T-helper 17 cell (primary cell): ENCODE results near the gene IMP3. TPM values are rescaled to one million over a fixed set of nuclear protein-coding genes. Genes with fewer than 3 reads are reported as not detected.

Experiments used
- ATAC-seq: fragments of 150-1000 bp; cut with Tn5 transposase; 2 replicates; pipeline ENCODE4 v1.10.0; 2021; ENCODE audit warnings: mild to moderate bottlenecking, moderate library complexity
- DNase-seq, 3 donors: peaks; one replicate each; pipeline versions ENCODE4 v3.0.0 to v3.0.0-alpha.2; 2020 to 2021
- H3K9me3 ChIP-seq: one replicate; pipeline ENCODE4 v1.7.0; 2013; ENCODE audit warnings: low read length, mild to moderate bottlenecking; ENCODE audit not compliant: control insufficient read depth, poor library complexity, severe bottlenecking
- H3K27ac Mint-ChIP-seq: one replicate; pipeline ENCODE4 v1.8.0; 2022; ENCODE audit warnings: mild to moderate bottlenecking, moderate library complexity, mixed read lengths
- H3K27me3 Mint-ChIP-seq: one replicate; pipeline ENCODE4 v1.8.0; 2022; ENCODE audit warnings: mixed read lengths
- H3K36me3 Mint-ChIP-seq: one replicate; pipeline ENCODE4 v1.8.0; 2022; ENCODE audit warnings: low read depth, mixed read lengths
- H3K4me1 Mint-ChIP-seq: one replicate; pipeline ENCODE4 v1.8.0; 2022; ENCODE audit warnings: mild to moderate bottlenecking, mixed read lengths
- H3K4me3 Mint-ChIP-seq: one replicate; pipeline ENCODE4 v1.8.0; 2022; ENCODE audit warnings: mild to moderate bottlenecking, moderate library complexity, mixed read lengths
- total RNA-seq, 4 donors: library from RNA in 2 of 4; stranded (reverse) in 2 of 4; gene quantifications; one replicate each; pipeline ENCODE4 v1.2.3 and lab custom pipeline; 2022 to 2026

The IMP3 gene
- total RNA-seq, 2 donors from 2014 or later, result 30.1 to 35.5 TPM

GRCh38 chr15:75650908-75651809 lies 11.1 kb upstream of the IMP3 start:
- Mint-ChIP-seq H3K4me1 (peaks cover 29% of the 10 kb centered on the region), H3K27ac (peak overlapping the region; percentile 60), H3K27me3 (no peaks in the 10 kb centered on the region), H3K36me3 (no peaks in the 10 kb centered on the region), H3K4me3 (no peak overlapping the region)
- no peaks in the 10 kb centered on the region for H3K9me3 ChIP-seq
- ATAC-seq, result no peak
- no peak for DNase-seq

- H3K4me1 Mint-ChIP-seq, result peaks cover 29% of the 10 kb centered on the region
- no peaks in the 10 kb centered on the region for H3K9me3 ChIP-seq
- no peak for DNase-seq
- H3K27ac Mint-ChIP-seq, result no peak overlapping the region
- ATAC-seq, result no peak
- H3K36me3 Mint-ChIP-seq, result no peaks in the 10 kb centered on the region
- H3K27me3 Mint-ChIP-seq, result no peaks in the 10 kb centered on the region
- H3K4me3 Mint-ChIP-seq, result peak overlapping the region; percentile 45
Measured at GRCh38 chr15:75649848-75650247, 9.8 kb upstream of the IMP3 start.

GRCh38 chr15:75649045-75649761 lies 9.2 kb upstream of the IMP3 start:
- Mint-ChIP-seq H3K36me3 (no peaks in the 10 kb centered on the region), H3K27ac (no peak overlapping the region), H3K4me3 (peak overlapping the region; percentile 87), H3K27me3 (no peaks in the 10 kb centered on the region), H3K4me1 (peaks cover 31% of the 10 kb centered on the region)
- no peaks in the 10 kb centered on the region for H3K9me3 ChIP-seq
- no peak for ATAC-seq
- no peak for DNase-seq

- no peaks in the 10 kb centered on the region for H3K27me3 Mint-ChIP-seq
- ATAC-seq, result peak; percentile 17
- H3K9me3 ChIP-seq, result no peaks in the 10 kb centered on the region
- DNase-seq, result no peak
- H3K4me1 Mint-ChIP-seq, result peaks cover 33% of the 10 kb centered on the region
- H3K27ac Mint-ChIP-seq, result no peak overlapping the region
- H3K36me3 Mint-ChIP-seq, result no peaks in the 10 kb centered on the region
- peak overlapping the region; percentile 87 for H3K4me3 Mint-ChIP-seq
Measured at GRCh38 chr15:75648156-75649000, 8.4 kb upstream of the IMP3 start.

- Mint-ChIP-seq H3K36me3 (no peaks in the 10 kb centered on the region), H3K4me1 (peaks cover 33% of the 10 kb centered on the region), H3K4me3 (peak within 1 kb of the TSS; percentile 87), H3K27ac (peak within 1 kb of the TSS; percentile 59), H3K27me3 (no peaks in the 10 kb centered on the region)
- ATAC-seq, result peak; percentile 74
- H3K9me3 ChIP-seq, result no peaks in the 10 kb centered on the region
- peak in 2 of 3 donors; percentile 47 to 50 for DNase-seq
Measured at GRCh38 chr15:75647370-75648155, 7.5 kb upstream of the IMP3 start, which contains the start of gene SNX33. TSS of gene SNX33 (plus strand) at chr15:75647912. CDS start at chr15:75649103, 1,191 bp downstream.

GRCh38 chr15:75646944-75647364 lies 6.9 kb upstream of the IMP3 start:
- no peaks in the 10 kb centered on the region for H3K27me3 Mint-ChIP-seq
- no peaks in the 10 kb centered on the region for H3K36me3 Mint-ChIP-seq
- peak overlapping the region; percentile 87 for H3K4me3 Mint-ChIP-seq
- peak; percentile 26 for ATAC-seq
- H3K9me3 ChIP-seq, result no peaks in the 10 kb centered on the region
- H3K4me1 Mint-ChIP-seq, result peaks cover 34% of the 10 kb centered on the region
- H3K27ac Mint-ChIP-seq, result peak overlapping the region; percentile 59
- DNase-seq, result no peak

GRCh38 chr15:75646112-75646943 lies 6.3 kb upstream of the IMP3 start:
- no peaks in the 10 kb centered on the region for H3K9me3 ChIP-seq
- H3K4me3 Mint-ChIP-seq, result peak overlapping the region; percentile 87
- peaks cover 30% of the 10 kb centered on the region for H3K4me1 Mint-ChIP-seq
- DNase-seq, result no peak
- no peak for ATAC-seq
- H3K27ac Mint-ChIP-seq, result peak overlapping the region; percentile 59
- H3K36me3 Mint-ChIP-seq, result no peaks in the 10 kb centered on the region
- H3K27me3 Mint-ChIP-seq, result no peaks in the 10 kb centered on the region

GRCh38 chr15:75644376-75644775 lies 4.4 kb upstream of the IMP3 start:
- H3K36me3 Mint-ChIP-seq, result no peaks in the 10 kb centered on the region
- ATAC-seq (no peak), DNase-seq (no peak)
- H3K4me3 Mint-ChIP-seq, result no peak overlapping the region
- H3K27me3 Mint-ChIP-seq, result no peaks in the 10 kb centered on the region
- H3K27ac Mint-ChIP-seq, result peak overlapping the region; percentile 82
- peaks cover 31% of the 10 kb centered on the region for H3K4me1 Mint-ChIP-seq
- no peaks in the 10 kb centered on the region for H3K9me3 ChIP-seq

- H3K4me1 Mint-ChIP-seq, result peaks cover 37% of the 10 kb centered on the region
- H3K4me3 Mint-ChIP-seq, result no peak overlapping the region
- H3K36me3 Mint-ChIP-seq, result no peaks in the 10 kb centered on the region
- H3K27ac Mint-ChIP-seq, result no peak overlapping the region
- no peaks in the 10 kb centered on the region for H3K9me3 ChIP-seq
- no peaks in the 10 kb centered on the region for H3K27me3 Mint-ChIP-seq
- no peak for DNase-seq
- ATAC-seq, result no peak
Measured at GRCh38 chr15:75641603-75642002, 1.6 kb upstream of the IMP3 start.

- no peaks in the 10 kb centered on the region for H3K36me3 Mint-ChIP-seq
- H3K9me3 ChIP-seq, result no peaks in the 10 kb centered on the region
- no peak for DNase-seq
- H3K27me3 Mint-ChIP-seq, result no peaks in the 10 kb centered on the region
- ATAC-seq, result no peak
- peak overlapping the region; percentile 90 for H3K27ac Mint-ChIP-seq
- H3K4me3 Mint-ChIP-seq, result peak overlapping the region; percentile 94
- H3K4me1 Mint-ChIP-seq, result peaks cover 38% of the 10 kb centered on the region
Measured at GRCh38 chr15:75641179-75641503, 1.1 kb upstream of the IMP3 start.

GRCh38 chr15:75640483-75641178 lies 607 bp upstream of the IMP3 start:
- ATAC-seq (peak; percentile 53), DNase-seq (peak in 2 of 3 donors; percentile 23 to 33)
- Mint-ChIP-seq H3K27ac (peak overlapping the region; percentile 90), H3K27me3 (no peaks in the 10 kb centered on the region), H3K36me3 (no peaks in the 10 kb centered on the region), H3K4me3 (peak overlapping the region; percentile 94), H3K4me1 (peaks cover 40% of the 10 kb centered on the region)
- no peaks in the 10 kb centered on the region for H3K9me3 ChIP-seq
